ENCODE measurements around the gene ADAP1.

The ADAP1 gene

DNA sequence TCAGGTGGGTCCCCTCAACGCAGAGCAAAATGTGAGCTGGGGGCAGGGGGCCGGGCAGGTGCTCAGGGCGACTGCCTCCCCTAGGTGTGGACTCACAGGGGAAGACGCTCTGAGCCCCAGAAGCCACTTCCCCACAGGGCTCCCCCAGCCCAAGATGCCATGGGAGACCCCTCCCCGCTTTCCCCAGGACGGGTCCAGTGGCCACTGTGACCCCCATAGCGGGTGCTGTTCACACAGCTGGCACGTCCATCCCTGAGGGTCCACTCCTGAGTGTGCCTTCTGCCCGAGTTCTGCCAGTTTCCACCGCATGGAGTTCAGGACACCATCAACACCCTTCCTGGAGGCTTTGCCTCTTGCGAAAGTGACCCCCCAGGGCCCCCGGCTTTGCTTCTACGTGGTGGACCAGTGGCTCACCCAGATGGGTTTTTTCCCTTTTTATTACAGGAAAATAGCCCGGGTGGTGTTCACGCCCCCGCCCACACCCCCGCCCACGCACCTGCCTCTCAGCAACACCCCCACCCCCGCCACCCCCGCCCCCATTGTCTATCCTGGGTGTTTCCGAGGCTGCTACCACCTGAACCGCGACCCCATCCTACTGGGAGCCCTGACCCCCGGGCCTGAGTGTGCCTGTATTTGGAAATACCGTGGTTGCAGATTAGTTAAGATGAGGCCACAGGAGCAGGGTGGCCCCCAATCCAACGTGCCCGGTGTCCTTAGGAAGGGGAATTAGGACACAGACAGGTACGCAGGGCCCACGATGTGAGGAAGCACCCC is 32.0 kb downstream of the ADAP1 start:
- DNase-seq (ENCODE audit: low spot score): no peak

- DNase-seq (ENCODE audit: low spot score): no peak
These were observed 32.7 kb downstream of the ADAP1 start for GRCh38 chr7:921581-922333.

GRCh38 chr7:921071-921461 is 33.4 kb downstream of the ADAP1 start:
- no peak for DNase-seq (ENCODE audit: low spot score)

- no peak for DNase-seq (ENCODE audit: low spot score)
These were observed 34.0 kb downstream of the ADAP1 start for GRCh38 chr7:920351-921070.

DNA sequence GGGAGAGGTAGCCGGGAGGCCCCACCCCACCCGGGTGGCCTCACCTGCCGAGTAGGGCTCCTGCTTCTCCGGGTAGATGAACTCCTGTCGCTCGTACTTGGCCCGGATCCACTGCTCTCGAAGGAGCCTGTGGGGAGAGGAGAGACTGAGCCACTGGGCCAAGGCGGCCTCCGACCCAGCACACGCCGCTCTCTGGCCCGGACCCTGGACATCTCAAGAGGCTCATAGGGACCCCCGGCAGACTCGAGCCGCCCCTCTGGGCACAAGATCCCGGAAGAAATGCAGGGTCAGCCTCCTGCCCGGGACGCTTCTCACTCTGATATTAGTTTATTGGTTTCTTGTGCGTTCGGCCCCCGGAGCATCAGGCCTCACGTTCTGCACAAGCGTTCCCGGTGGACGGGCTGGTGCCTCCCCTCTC is 34.5 kb downstream of the ADAP1 start:
- no peak for DNase-seq (ENCODE audit: low spot score)

DNA sequence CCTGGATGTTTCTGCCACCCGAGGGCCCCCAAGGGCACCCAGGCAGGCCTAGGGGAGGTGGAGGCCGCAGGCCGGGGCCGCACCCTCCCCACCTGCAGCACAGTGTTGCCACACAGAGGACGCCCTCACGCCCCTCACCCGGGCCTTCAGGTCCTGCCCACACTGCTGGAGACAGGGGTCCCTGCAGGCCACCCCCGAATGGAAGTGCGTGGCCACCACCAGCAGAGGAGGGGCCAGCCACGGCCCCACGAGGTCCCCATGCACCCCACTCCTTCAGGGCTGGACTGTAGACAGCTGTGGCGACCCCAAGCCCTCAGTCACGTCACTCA is 35.4 kb downstream of the ADAP1 start:
- DNase-seq (ENCODE audit: low spot score): no peak

DNA sequence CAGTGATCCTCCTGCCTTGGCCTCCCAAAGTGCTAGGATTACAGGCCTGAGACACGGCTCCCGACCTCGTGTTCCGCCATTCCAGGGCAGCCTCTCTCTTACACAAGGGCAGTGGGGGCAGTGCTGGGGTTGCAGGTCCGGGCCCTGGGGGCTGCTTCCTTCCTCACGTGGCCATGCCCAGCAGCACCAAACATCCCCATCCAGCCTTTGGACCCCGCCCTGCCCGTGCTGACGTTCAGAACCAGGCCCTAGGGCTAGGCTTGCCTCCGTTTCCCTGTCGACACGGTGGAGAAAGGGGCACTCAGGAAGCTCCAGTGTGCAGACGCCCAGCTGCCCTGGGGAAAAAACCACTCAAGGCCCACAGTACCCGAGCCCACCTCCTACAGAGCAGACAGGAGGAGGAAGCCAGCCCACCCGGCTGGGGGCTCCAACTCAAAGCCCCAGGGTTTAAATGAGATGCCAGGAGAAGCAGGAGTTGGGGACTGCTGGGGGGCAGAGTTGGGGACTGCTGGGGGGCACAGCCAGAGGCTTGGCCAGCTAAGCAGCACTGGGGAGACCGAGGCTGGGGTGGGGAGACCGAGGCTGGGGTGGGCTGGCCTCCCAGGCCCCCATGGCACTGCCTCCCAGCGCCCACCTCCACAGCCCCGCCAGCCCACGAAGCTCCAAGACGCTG is 35.9 kb downstream of the ADAP1 start:
- DNase-seq (ENCODE audit: low spot score): no peak

- DNase-seq (ENCODE audit: low spot score): no peak
These were observed 36.4 kb downstream of the ADAP1 start for GRCh38 chr7:918118-918425.

DNA sequence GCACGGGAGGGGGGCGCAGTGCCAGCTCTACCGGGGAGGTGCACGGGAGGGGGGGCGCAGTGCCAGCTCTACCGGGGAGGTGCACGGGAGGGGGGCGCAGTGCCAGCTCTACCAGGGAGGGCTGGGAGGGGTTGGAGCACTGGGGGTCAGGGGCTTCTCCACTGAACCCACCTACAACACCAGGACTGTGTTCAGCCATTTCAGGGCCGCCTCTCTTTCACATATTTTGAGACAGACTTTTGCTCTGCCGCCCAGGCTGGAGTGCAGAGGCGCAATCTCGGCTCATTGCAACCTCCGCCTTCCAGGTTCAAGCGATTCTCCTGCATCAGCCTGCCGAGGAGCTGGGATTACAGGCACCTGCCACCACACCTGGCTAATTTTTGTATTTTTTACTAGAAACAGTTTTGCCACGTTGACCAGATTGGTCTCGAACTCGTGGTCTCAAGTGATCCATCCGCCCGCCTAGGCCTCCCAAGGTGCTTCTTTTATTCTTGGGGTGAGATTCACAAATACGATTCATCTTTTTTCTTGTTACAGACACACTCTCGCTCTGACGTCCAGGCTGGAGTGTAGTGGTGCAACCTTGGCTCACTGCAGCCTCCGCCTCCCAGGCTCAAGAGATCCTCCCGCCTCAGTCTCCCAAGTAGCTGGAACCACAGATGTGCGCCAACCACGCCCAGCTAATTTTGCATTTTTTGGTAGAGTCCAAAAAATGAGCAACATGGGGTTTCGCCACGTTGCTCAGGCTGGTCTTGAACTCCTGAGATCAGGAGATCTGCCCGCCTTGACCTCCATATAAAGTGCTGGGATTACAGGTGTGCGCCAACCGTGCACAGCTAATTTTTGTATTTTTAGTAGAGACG is 37.0 kb downstream of the ADAP1 start:
- no peak for DNase-seq (ENCODE audit: low spot score)

GRCh38 chr7:916291-916941 is 38.1 kb downstream of the ADAP1 start:
- no peak for DNase-seq (ENCODE audit: low spot score)

DNA sequence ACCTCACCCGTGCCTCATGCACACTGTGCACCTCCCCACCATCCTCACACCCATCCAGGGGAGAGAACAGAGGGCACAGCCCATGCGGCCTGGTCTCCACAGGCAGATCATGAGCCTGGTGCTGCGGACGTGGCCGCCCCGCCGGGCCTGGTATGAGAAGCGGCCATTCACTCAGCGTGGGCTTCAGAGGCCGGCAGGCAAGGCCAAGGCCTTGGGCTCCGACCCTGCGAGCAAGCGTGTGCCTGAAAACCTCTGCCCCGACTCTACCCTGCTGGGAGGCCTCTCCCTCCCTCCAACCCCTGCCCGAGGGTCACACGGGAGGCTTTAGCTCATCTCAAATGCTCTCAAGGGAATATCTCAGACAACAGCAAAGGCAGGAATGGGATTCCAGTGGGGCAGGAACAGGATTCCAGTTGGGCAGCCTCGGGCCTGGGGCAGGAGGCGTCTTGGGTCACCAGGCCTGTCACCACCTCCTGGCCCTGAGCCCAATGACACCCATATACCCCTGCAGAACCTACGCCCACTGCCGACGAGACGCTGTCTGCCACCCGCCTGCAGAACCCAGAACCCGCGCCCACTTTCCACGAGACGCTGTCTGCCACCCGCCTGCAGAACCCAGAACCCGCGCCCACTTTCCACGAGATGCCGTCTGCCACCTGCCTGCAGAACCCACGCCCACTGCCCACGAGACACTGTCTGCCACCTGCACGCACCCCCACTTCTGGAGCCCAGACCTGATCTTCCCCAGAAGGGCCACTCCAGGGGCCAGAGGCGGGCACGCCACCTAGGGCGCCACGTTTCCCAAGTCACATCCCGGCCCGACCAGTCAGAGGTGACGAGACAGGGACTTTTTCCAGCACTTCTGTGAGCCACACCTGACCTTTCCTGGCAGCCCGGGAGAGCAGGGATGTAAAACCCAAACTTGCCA is 38.9 kb downstream of the ADAP1 start:
- no peak for DNase-seq (ENCODE audit: low spot score)

DNA sequence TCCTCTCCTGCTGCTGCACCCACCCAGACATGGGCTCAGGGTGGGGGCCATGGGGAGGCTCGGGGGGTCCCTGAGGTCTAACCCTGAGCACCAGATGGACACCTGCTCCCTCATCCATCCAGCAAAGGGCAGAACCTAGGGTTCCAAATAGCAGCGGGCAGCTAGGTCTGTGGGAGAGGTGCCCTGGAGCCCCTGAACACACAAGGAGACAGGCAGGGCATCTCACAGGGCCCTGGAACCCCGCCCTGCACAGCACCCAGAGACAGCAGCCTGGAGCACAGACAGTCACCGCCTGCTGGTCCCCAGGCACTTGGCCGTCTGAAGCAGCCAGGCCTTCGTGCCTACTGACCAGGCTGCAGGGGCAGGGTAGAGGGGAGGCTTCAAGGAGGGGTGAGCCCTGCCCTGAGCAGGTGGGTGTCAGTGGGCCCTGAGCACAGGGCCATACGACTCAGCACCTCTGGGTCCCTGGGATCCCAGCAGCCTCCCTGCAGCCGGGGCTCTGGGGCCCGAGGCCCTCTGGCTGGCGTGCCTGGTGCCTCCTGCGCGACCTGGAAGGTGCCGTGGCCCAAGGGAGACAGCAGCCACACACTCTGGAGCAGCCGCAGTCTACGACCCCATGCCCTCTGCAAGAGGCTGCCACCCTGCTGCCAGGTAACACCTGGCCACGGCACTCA is 39.8 kb downstream of the ADAP1 start:
- DNase-seq (ENCODE audit: low spot score): no peak

- DNase-seq (ENCODE audit: low spot score): no peak
These were observed 40.6 kb downstream of the ADAP1 start for GRCh38 chr7:913736-914520.

- DNase-seq (ENCODE audit: low spot score): no peak
These were observed 42.5 kb downstream of the ADAP1 start for GRCh38 chr7:911791-912480.

GRCh38 chr7:910931-911431 is 43.5 kb downstream of the ADAP1 start:
- DNase-seq (ENCODE audit: low spot score): no peak

DNA sequence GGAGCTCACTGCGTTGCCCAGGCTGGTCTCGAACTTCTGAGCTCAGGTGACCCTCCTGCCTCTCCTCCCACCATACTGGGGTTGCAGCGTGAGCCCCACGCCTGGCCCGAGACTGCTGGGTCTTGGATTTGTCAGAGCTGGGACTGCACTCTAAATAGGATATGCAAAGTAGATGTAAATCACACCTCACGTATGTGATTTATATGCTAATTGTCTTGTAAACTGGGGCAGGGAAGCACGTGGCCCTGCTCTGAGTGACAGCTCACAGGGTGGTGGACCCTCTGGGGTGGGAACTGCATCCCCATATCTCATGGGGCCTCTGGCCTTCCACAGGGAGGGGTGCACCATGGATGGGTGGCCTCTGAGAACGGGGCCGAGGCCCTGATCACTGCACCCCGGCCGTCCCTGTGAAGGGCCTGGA is 44.0 kb downstream of the ADAP1 start:
- DNase-seq (ENCODE audit: low spot score): no peak

DNA sequence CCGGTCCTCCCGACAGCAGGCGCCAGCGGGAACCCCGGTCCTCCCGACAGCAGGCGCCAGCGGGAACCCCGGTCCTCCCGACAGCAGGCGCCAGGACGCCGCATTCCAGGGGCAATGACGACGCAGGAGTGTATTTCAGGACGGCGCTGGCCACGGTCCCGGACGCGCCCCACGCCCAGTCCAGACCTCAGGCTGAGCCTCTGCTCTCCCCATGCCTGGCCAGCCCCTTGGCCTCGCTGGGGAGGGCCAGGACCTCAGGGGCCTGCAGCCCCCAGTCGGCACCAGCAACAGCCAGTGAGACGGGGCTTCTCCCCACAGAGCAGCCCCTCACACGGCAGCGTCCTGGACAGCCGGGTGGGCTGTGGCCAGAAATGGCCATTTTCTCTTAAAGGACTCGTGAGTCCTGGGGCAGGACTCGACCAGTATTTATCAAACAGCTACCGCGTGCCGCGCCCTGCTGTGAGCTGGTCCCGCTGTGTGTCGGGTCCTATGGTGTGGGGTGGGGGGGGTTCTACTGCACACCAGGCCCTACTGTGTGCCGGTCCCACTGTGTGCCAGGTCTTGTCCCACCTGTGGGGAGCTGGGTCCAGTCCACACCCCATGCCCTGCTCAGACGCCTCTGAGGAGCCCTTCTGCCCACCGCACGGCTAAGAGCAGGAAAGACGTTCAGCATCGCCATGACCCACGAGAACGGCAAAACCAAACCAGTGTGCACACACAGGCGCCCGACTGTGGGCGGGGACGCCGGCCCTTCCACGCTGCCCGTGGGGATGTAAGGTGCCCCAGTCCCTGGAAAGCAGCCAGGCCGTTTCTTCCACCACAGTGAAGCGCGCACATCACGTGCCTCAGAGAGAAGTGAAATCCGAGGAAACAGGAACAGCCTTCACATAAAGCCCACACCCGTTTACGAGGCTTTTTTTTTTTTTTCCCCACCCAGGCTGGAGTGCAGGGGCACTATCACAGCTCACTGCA is 44.8 kb downstream of the ADAP1 start:
- DNase-seq (ENCODE audit: low spot score): peak; percentile 74
